Measurements from ENCODE around the gene KCNMB2. TPM values are rescaled to one million over a fixed set of nuclear protein-coding genes. Genes with fewer than 3 reads are reported as not detected.

Gene KCNMB2
- polyA plus RNA-seq, 1 donor (not counting 4 experiments of a cell fraction or from before 2014, with no cell fraction given): not detected

DNA sequence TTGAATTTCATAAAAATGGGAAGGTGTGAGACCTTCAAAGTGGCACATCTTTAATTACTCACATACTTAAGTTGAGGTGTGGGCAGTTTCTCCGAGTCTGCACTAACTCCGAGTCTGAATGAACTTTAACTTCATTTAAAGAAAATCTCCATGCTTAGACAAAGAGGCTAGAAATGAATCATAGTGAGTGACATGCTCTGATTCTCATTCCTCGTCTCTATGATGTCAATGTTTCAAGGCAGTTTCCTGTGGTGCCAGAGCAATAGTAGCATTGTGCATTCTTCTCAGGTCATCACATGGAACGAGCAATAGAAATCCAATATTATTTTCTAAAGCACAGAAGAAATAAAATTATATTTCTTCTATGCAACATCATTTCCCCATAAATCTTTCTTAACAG is 224.8 kb downstream of the KCNMB2 start:
- DNase-seq (ENCODE audit: low read depth, low spot score): no peak
- Histone ChIP-seq H3K27me3 (ENCODE audit: control insufficient read depth, extremely low read depth, insufficient read depth, low read length) (no peaks in the 10 kb centered on the region), H3K36me3 (ENCODE audit: control insufficient read depth in 2 of 2, extremely low read depth in 1 of 2, insufficient read depth in 2 of 2, low read length in 2 of 2) (no peaks in the 10 kb centered on the region), H3K4me3 (ENCODE audit: control insufficient read depth in 2 of 3, extremely low read depth in 1 of 3, insufficient read depth in 2 of 3, low read depth in 1 of 3, low read length in 3 of 3) (no peak overlapping the region), H3K9ac (ENCODE audit: control insufficient read depth, extremely low read depth, insufficient read depth, low read length) (no peak overlapping the region), H3K4me1 (ENCODE audit: control insufficient read depth, extremely low read depth, insufficient read depth, low read length) (no peaks in the 10 kb centered on the region), H4K20me1 (ENCODE audit: control insufficient read depth, extremely low read depth, insufficient read depth, low read length) (no peaks in the 10 kb centered on the region), H3K27ac (ENCODE audit: control insufficient read depth, insufficient read depth, low read length) (no peak overlapping the region), H2AFZ (ENCODE audit: control insufficient read depth, low read length) (no peak overlapping the region), H3K79me2 (ENCODE audit: control insufficient read depth, insufficient read depth, low read length) (no peaks in the 10 kb centered on the region), H3K9me3 (ENCODE audit: control insufficient read depth, low read depth, low read length) (no peaks in the 10 kb centered on the region), H3K9me1 (ENCODE audit: control insufficient read depth, extremely low read depth, insufficient read depth, low read length) (no peaks in the 10 kb centered on the region), H3K4me2 (ENCODE audit: control insufficient read depth, extremely low read depth, insufficient read depth, low read depth, low read length) (no peak overlapping the region)
- dilution Hi-C loops (cut with MboI; ENCODE audit: extremely low pct_ligation_motif_present, low sequenced_read_pairs): no loop called here
- FAIRE-seq: no peak
- TF ChIP-seq, protein P1, sequence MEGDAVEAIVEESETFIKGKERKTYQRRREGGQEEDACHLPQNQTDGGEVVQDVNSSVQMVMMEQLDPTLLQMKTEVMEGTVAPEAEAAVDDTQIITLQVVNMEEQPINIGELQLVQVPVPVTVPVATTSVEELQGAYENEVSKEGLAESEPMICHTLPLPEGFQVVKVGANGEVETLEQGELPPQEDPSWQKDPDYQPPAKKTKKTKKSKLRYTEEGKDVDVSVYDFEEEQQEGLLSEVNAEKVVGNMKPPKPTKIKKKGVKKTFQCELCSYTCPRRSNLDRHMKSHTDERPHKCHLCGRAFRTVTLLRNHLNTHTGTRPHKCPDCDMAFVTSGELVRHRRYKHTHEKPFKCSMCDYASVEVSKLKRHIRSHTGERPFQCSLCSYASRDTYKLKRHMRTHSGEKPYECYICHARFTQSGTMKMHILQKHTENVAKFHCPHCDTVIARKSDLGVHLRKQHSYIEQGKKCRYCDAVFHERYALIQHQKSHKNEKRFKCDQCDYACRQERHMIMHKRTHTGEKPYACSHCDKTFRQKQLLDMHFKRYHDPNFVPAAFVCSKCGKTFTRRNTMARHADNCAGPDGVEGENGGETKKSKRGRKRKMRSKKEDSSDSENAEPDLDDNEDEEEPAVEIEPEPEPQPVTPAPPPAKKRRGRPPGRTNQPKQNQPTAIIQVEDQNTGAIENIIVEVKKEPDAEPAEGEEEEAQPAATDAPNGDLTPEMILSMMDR (optimal IDR thresholded peaks at IDR 0.05 in 1 of 3, IDR thresholded peaks at IDR 0.05 in 1 of 3, conservative IDR thresholded peaks at IDR 0.05 in 1 of 3; ENCODE audit: extremely low read depth in 1 of 3, insufficient read depth in 2 of 3, low read length in 3 of 3): no peak
- TF ChIP-seq EZH2 (IDR thresholded peaks at IDR 0.05; ENCODE audit: low read length): no peak

DNA sequence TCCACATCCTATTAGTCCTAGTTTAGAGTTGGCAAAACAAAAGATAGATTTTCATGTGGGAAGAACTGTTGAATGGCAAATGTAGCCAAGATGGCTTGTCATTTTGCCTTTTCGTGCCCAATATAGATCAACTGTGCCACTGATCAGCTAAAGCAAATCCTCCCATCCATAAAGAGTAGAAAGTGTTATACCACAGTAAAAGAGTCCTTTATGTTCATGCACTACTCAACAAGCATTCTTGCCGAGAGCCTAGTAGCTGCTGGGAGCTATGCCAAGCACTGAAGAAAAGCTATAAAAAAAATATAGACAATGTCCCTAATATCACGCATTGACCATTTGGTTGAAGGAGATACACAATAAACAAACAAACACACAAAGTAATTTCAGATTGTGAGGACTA is 225.2 kb downstream of the KCNMB2 start:
- Histone ChIP-seq H3K4me2 (ENCODE audit: control insufficient read depth, extremely low read depth, insufficient read depth, low read depth, low read length) (no peak overlapping the region), H3K36me3 (ENCODE audit: control insufficient read depth in 2 of 2, extremely low read depth in 1 of 2, insufficient read depth in 2 of 2, low read length in 2 of 2) (no peaks in the 10 kb centered on the region), H3K9me1 (ENCODE audit: control insufficient read depth, extremely low read depth, insufficient read depth, low read length) (no peaks in the 10 kb centered on the region), H4K20me1 (ENCODE audit: control insufficient read depth, extremely low read depth, insufficient read depth, low read length) (no peaks in the 10 kb centered on the region), H2AFZ (ENCODE audit: control insufficient read depth, low read length) (no peak overlapping the region), H3K27ac (ENCODE audit: control insufficient read depth, insufficient read depth, low read length) (no peak overlapping the region), H3K9ac (ENCODE audit: control insufficient read depth, extremely low read depth, insufficient read depth, low read length) (no peak overlapping the region), H3K9me3 (ENCODE audit: control insufficient read depth, low read depth, low read length) (no peaks in the 10 kb centered on the region), H3K4me3 (ENCODE audit: control insufficient read depth in 2 of 3, extremely low read depth in 1 of 3, insufficient read depth in 2 of 3, low read depth in 1 of 3, low read length in 3 of 3) (no peak overlapping the region), H3K27me3 (ENCODE audit: control insufficient read depth, extremely low read depth, insufficient read depth, low read length) (no peaks in the 10 kb centered on the region), H3K4me1 (ENCODE audit: control insufficient read depth, extremely low read depth, insufficient read depth, low read length) (no peaks in the 10 kb centered on the region), H3K79me2 (ENCODE audit: control insufficient read depth, insufficient read depth, low read length) (no peaks in the 10 kb centered on the region)
- no peak for TF ChIP-seq EZH2 (IDR thresholded peaks at IDR 0.05; ENCODE audit: low read length)
- TF ChIP-seq, protein P1 (optimal IDR thresholded peaks at IDR 0.05 in 1 of 3, IDR thresholded peaks at IDR 0.05 in 1 of 3, conservative IDR thresholded peaks at IDR 0.05 in 1 of 3; ENCODE audit: extremely low read depth in 1 of 3, insufficient read depth in 2 of 3, low read length in 3 of 3): no peak
- dilution Hi-C loops (cut with MboI; ENCODE audit: extremely low pct_ligation_motif_present, low sequenced_read_pairs): no loop called here
- no peak for DNase-seq (ENCODE audit: low read depth, low spot score)
- no peak for FAIRE-seq

Measured in keratinocyte (primary cell).